Skeletal muscle cell (primary cell): ENCODE data around the gene CRTC1.

Experiments
- DNase-seq: peaks from one replicate; pipeline ENCODE4 v3.0.0-alpha.2; 2010; ENCODE audit warnings: low read depth
- H3K4me3 ChIP-seq: 2 replicates; pipeline ENCODE4 v1.5.1; 2011; ENCODE audit warnings: low read depth, mild to moderate bottlenecking, control low read depth, low read length, moderate library complexity

Gene CRTC1

DNA sequence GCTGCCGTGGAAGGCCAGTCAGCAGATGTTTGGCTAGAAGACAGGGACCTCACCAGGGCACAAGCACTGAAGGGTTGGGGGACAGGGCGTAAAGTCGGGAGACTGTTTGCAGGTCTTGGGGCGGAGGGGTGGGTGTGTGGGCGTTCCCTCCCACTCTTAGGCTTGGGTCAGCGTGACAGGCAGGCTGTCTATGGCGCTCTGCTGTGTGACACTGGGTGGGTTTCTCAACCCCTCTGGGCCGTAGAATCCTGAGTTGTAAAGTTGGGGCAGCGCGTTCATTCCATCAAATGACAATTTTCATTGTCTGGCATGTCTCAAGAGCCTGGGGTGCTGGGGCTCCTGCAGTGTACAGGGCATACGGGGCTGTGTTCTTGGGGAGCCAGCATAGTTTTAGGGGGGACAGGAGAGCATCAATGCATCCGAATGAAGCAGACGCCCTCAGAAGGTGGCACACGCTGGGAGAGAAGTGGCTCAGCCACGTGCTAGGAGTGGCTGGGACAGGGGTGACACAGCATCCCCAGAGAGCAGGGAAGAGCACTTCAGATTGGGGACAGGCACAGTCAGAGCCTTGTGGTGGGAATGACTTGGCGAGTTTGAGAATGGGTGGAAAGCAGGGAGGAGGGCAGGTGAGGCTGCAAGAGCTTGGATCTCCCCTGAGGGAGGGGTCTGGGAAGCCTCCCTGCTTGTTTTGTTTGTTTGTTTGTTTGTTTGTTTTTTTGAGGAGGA is 4.4 kb downstream of the CRTC1 start:
- no peak overlapping the region for H3K4me3 ChIP-seq
- no peak for DNase-seq

DNA sequence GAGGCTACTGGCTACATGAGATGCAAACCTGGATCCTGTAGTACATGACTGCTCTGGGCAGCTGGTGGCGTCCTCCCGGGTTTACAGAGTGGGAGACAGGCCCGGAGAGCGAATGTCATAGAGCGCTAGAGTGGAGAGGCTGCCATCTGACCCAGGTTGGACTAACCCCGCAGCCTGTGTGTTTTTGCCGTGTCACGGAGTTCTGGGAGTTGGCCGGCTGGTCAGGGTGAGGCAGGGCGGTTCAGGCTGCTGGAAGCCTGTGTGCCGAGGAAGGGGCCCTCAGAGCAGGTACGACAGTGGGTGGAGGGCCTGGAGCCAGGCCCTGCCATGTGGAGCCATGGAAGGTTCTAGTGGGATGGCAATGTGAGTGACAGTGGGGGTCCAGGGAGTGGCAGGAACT is 12.5 kb downstream of the CRTC1 start:
- H3K4me3 ChIP-seq, result no peak overlapping the region
- DNase-seq, result no peak

DNA sequence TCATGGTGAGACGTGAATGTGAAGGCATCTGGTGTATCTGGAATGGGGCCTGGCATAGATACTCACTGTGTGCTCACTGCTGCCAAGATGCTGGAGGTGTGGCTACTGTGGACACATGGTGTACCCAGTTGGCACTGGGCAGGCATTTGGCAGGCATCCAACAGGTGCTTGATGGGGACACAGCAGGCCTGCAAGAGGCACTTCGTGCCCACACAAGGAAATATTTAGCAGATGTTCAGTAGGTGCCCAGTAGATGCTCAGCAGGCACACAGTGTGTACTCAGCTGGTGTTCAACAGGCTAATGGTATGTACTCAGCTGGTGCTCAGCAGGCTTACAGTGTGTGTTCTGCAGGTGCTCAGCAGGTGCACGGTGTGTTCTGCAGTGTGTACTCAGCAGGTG is 14.2 kb downstream of the CRTC1 start:
- no peak for DNase-seq
- no peak overlapping the region for H3K4me3 ChIP-seq

DNA sequence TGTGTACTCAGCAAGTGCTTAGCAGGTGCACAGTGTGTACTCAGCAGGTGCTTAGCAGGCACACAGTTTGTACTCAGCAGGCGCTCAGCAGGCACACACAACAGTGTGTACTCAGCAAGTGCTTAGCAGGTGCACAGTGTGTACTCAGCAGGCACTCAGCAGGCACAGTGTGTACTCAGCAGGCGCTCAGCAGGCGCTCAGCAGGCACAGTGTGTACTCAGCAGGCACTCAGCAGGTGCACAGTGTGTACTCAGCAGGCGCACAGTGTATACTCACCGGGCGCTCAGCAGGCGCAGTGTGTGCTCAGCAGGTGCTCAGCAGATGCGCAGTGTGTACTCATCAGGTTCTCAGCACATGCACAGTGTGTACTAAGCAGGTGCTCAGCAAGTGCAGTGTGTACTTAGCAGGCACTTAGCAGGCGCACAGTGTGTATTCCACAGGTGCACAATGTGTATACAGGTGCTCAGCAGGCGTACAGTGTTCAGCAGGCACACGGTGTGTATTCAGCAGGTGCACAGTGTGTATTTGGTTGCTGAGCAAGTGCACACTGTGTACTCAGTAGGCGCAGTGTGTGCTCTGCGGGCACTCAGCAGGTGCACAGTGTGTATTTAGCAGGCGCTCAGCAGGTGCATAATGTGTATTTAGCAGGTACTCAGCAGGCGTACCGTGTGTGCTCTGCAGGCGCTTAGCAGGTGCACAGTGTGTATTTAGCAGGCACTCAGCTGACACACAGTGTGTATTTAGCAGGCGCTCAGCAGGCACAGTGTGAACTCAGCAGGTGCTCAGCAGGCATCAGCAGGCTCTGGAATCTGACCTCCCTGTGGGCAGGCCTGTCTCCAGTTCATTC is 15.1 kb downstream of the CRTC1 start:
- no peak overlapping the region for H3K4me3 ChIP-seq
- DNase-seq, result no peak

DNA sequence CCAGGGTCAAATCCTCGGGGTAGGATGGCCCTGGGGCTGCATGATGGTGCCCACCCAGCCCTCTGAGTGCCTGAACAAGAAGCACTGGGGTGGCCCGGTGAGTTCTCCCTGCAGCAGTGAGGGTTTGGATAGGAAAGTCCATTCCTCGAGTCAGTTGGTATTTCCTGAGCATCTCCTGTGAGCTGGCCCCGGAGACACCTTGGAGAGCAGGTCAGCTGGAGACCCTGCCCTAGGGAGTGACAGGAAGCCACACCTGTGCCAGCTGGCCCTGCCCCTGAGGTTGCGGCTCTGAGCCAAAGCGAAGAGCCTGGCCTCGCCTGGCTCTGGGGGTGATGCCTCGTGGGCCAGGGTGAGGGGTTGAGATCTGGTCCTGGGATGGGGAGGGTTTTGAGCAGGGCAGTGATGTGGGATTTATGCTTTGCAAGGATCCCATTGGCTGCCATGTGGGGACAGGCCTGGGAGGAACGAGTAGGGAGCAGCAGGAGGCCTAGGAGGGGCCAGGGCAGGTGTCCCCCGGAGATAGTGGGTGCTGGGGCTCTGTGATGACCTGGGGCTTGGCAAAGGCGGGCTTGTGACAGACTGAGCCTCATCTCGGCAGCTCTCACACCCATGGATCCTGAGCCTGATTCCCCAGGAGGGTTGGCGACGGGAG is 16.0 kb downstream of the CRTC1 start:
- no peak for DNase-seq
- H3K4me3 ChIP-seq, result no peak overlapping the region

DNA sequence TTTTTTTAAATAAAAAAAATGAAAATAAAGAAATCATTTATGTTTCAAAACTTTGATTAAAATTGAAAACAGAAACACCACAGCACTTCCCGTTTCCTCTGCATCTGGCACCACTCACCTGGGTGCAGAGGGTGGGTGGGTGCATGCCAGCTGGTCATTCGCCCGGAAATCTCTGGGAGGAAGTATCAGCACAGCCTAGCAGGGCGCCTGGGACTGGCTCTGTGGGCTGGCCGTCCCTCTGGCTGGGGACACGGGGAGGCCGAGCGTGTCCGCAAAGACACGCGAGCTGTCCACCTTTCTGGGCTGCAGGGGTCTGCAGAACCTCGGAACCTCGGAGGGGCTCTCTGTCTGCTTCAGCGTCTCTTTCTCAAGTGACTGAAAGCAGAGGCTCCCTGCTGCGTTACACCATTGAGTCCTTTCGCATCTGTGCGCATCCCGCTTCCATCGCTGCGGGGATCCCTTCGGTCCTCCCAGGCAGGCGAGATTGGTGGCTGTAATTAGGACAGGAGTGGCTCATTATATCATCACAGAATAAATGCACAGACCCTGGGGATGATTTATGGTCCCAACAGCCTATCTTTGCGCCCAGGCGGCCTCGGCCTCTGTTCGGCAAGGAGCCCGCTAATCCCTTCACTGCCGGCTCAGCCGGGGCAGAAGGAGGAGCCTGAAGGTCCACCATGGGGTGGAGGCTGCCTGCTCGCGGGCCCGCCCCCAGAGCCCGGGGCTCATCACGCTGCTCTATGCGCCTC is 17.2 kb downstream of the CRTC1 start:
- H3K4me3 ChIP-seq, result peak overlapping the region; percentile 35
- DNase-seq, result no peak

DNA sequence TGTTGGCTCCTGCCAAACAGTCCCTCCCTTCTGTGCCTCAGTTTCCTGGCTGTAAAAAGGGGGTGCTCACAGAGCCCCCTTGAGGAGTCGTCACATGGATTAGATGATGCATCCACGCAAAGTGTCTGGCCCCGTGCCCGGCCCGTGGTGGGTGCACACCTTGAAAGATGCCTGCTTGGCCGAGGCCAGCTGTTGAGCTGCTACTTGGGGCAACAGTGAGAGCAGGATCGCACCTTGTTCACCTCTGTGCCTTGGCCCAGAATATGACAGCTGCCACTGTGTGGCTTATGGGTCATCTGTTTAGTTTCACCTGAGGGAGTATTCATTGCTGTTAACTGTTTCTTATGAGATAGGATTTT is 17.7 kb downstream of the CRTC1 start:
- peak overlapping the region; percentile 35 for H3K4me3 ChIP-seq
- DNase-seq, result no peak

DNA sequence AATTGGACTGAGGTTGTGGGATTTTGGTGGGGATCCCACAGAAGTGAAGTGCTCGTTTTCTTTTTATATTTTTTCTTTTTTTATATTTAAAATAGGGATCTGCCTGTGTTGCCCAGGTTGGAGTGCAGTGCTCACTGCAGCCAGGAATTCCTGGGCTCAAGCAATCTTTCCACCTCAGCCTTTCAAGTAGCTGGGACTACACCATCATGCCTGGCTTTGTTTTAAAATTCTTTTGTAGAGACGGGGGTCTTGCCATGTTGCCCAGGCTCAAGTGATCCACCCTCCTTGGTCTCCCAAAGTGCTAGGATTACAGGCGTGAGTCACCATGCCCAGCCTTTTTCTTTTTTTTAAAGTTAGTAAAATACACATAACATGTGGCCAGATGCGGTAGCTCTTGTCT is 20.6 kb downstream of the CRTC1 start:
- no peak for DNase-seq
- H3K4me3 ChIP-seq, result no peak overlapping the region

DNA sequence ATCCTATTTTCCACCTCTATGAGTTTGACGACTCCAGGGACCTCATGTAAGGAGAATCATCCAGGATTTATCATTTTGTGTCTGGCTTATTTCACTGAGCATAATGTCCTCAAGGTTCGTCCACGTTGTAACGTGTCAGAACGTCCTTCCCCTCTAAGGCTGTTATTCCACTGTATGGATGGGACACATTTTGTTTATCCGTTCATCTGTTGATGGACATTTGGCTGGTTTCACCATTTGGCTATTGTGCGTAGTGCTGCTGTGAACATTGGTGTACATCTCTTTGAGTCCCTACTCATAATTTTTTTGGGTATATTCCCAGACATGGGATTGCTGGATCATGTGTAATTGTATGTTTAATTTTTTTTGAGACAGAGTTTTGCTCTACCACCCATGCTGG is 21.5 kb downstream of the CRTC1 start:
- no peak for DNase-seq
- no peak overlapping the region for H3K4me3 ChIP-seq

DNA sequence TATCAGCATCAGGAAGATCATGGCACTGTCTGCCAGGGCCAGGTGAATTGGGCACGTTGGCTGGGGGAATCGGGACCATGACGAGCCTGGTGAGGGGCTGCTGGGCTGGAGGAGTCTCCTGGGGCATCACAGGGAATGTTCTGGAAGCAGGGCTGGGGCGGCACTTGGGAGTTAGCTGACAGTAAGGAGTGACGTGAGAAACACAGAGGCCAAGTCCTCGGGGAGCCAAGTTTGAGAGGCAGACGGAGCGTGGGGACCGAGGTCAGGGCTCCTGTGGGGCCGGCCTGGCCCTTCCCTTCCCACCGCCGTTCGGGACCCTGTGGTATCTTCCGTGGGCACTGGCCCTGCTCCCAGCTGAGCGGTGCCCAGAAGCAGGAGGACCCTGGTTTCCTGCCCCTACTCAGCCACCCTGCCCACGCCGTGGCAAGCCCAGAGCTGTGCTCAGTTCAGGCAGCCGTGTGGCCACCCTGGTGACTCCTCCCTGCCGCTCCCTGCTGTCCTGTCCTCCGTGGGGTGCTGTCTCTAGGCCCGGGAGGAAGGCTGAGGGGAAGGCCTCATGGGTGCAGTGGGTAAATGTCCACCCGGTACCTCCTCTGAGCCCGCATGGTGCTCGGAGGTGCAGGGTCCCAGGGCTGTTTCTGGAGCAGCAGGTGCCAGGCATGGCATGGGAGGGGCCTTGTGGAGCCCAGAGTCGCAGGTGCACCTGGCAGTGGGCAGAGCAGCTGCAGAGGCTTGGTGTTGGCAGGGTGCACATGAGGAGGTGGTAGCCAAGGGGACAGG is 25.2 kb downstream of the CRTC1 start:
- DNase-seq, result no peak
- H3K4me3 ChIP-seq, result no peak overlapping the region

DNA sequence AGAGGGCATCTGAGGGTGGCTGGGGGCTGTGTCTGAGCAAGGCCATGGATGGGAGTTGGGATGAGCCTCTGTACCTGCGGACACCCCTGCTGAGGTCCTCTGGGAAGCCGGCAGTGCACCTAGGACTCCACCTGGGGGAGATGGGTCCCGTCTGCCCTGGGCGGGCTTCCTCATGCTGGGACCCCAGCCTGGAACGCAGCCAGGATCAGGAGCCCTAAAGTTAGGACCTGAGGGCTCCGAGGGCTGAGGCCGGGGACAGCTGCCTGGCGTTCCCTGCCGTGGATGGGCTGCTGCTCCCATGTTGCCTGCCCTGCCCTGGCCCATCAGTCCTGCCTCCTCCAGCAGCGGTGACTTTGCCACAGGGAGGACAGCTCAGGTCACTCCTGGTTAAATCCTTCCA is 26.1 kb downstream of the CRTC1 start:
- DNase-seq, result no peak
- no peak overlapping the region for H3K4me3 ChIP-seq

DNA sequence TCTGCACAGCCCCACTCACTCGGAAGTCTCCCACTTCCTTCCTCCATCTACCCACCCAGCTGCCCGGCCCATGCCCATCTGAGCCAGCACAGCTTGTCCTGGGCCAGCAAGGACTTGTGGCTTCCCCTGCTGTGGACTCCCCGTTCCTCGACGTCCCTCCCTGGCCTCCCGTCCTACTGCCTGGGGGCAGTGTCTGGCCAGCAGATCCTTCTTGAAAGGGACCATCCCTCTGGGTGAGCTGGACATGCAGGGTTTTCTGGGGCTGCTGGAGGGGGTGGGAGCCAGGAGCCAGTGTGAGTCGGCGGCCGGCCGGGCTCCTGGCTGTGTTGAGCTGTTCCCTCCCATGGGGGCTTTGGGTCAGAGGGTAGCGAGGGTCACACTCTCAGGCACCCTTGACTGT is 26.7 kb downstream of the CRTC1 start:
- H3K4me3 ChIP-seq, result no peak overlapping the region
- DNase-seq, result no peak

DNA sequence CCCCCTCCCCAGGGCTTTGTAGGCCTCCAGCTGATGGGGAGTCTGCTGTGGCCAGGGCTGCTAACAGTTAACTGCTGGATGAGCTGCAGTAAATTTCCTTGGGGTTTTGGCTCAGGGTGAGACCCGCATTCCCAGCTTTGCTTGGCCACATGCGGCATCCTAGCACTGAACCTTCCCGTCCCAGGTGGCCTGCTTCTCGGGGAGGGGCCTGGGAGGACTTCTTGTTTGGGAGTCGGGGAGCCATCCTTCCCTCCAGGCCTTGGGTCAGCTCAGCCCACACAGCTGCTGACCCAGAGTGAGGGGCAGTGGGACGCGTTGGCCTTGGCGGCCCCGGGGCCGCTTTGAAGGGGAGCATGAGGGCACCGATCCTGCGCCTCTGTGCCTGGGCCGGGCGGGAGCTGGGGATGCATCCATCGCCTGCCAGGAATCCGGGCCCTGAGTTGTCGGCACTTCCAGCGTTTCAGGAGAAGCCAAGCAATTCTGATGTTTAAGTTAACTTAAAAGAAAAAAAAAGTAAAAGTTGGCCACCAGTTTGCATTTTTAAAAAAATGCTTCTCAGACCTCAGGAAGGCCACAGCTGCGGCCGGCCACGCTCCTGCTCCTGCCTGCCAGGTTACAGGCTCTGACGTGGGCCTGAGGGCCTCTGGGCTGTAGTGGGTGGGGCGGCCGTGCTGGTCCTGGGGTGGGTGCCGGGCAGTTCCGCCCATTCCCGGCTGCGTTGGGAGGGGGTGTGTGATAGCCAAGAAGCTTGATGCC is 27.7 kb downstream of the CRTC1 start:
- peak; percentile 49 for DNase-seq
- no peak overlapping the region for H3K4me3 ChIP-seq

DNA sequence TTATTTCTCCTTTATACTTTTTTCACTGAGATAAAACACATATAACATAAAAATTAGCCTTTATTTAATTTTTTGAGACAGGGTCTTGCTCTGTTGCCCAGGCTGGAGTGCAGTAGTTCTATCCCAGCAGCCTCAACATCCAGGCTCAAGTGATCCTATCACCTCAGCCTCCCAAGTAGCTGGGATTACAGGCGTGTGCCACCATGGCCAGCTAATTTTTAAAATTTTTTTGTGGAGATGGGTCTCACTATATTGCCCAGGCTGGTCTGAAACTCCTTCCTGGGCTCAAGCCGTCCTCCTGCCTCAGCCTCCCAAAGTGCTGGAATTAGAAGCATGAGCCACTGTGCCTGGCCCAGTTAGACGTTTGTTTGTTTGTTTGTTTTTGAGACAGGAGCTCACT is 28.4 kb downstream of the CRTC1 start:
- no peak for DNase-seq
- no peak overlapping the region for H3K4me3 ChIP-seq

DNA sequence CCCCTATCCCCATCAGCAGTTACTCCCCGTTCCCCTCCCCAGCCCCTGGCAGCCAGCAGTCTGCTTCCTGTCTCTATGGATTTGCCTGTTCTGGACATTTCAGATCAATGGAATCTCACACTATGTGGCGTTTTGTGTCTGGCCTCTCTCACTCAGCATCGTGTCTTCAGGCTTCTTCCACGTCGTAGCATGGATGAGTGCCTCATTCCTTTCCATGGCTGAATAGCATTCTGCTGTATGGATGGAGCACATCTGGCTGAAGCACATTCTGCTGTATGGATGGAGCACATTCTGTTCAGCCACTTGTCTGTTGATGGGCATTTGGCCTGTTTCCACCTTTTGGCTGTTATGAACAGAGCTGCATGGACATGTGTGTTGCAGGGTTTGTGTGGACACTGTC is 29.5 kb downstream of the CRTC1 start:
- peak; percentile 36 for DNase-seq
- H3K4me3 ChIP-seq, result no peak overlapping the region

DNA sequence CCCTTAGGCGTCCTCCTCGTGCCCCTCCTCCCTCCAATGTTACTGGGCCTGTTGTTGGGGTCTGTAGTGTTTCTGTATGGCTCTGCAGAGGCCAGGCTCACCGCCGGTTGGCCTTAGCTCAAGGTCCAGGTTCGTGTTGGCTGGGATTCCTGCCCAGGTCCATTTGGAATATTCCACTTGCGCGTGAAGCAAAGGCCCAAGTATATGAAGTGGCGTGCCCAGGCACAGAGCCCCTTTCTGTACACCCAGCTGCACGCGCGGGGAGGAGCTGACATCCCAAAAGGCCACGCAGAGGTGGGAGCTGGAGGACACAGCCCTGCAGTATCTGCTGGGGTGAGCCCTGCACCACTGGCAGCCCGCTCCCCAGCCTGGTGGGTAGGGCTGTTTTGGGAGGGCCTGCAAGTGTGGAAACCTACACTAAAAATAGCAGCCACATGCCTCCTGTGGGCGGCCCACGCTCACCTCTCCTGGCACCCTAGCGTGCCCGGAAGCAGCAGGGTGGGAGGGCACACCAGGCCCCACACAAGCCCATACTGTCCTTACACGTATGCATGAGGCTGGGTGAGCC is 30.2 kb downstream of the CRTC1 start:
- no peak overlapping the region for H3K4me3 ChIP-seq
- no peak for DNase-seq

DNA sequence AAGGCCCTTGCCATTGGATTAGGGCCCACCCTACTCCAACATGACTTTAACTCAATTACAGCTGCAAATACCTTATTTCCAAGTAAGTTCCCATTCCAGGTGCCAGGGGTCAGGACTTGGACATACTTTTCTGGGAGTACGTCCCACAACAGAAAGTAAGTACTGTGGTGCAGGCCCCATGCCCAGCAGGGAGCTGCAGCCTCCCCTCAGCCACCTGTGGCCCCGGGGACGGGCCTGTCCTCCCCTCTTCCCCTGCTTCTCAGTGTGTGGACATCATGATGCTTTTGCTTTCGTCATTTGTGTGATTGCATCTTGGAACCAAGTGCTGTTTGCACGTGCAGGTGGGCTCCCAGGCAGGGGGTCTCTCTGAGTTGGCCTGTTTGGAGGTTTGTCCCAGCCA is 31.9 kb downstream of the CRTC1 start:
- no peak overlapping the region for H3K4me3 ChIP-seq
- DNase-seq, result no peak

DNA sequence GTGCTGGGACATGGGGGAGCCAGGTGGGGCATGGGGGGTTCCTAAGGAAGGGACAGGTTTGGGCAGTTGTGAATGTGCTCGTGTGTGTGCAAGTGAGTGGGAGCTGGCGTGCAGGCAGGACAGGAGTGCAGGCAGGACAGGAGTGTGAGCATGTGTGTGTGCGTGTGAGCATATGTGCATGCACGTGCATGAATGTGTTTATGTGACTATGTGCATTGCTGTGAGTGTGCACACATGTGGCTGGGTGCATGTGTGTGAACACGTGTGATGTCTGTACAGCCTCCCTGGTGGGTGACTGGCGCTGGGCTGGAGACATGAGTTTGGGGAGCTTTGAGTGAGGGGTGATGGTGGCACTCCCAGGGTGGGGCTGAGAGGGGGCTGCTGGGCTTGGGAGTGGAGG is 33.4 kb downstream of the CRTC1 start:
- no peak for DNase-seq

More for the DNA sequence above, 33.4 kb downstream of the CRTC1 start:
- no peak overlapping the region for H3K4me3 ChIP-seq
